ENCODE measurements around the gene MAP3K7. TPM values are rescaled to one million over a fixed set of nuclear protein-coding genes. Genes with fewer than 3 reads are reported as not detected.

The MAP3K7 gene
- total and polyA plus RNA-seq, 2 of the 4 experiments (the other 2 are of a cell fraction), result 26.5 to 29.9 TPM

DNA sequence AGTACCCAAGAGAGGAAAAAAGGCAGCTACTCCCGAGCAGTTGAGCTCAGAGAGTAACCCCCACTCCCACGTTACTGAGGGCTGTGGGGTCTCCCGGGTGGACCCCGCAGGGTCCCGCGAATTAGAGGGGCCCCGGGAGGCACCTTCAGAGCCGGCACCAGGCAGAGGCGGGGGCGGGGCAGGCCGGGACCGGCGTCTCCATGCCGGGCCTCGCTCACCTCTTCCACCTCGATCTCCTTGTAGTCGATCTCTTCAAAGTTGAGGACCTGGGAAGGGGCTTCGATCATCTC, 381 bp downstream of the MAP3K7 start:
- Histone ChIP-seq H4K91ac (ENCODE audit: insufficient read depth, low read depth, low read length) (peak overlapping the region; percentile 25; the same call in 1 of the 2 replicates), H3K14ac (replicated peaks; ENCODE audit: low read depth, low read length) (peak overlapping the region; percentile 84), H3K4me1 (ENCODE audit: control insufficient read depth, insufficient read depth, low read length) (peaks cover 6% of the 10 kb centered on the region), H3K36me3 (ENCODE audit: control insufficient read depth, insufficient read depth, low read length) (no peaks in the 10 kb centered on the region), H4K20me1 (ENCODE audit: insufficient read depth, low read length) (peaks cover 28% of the 10 kb centered on the region; the same call in 1 of the 2 replicates), H3K18ac (ENCODE audit: low read depth, low read length) (no peak overlapping the region), H4K8ac (ENCODE audit: low read depth in 2 of 2, low read length in 2 of 2) (peak overlapping the region in 1 of 2 experiments; percentile 53; a peak in 3 of 4 replicates), H3K79me1 (ENCODE audit: low read depth in 1 of 2, low read length in 2 of 2) (peaks cover 0 to 21% of the 10 kb centered on the region in 2 experiments; a peak in 2 of 4 replicates), H3K4me3 (ENCODE audit: insufficient read depth, low read depth, low read length) (peak overlapping the region; percentile 92), H3K4ac (ENCODE audit: low read depth, low read length) (peak overlapping the region; percentile 74), H3K4me2 (ENCODE audit: low read depth, low read length) (peak overlapping the region; percentile 82; the same call in 1 of the 2 replicates), H2BK5ac (ENCODE audit: low read depth, low read length, poor library complexity, severe bottlenecking) (peak overlapping the region; percentile 57), H3K27me3 (ENCODE audit: control insufficient read depth, insufficient read depth, low read length) (no peaks in the 10 kb centered on the region), H3K27ac (ENCODE audit: insufficient read depth, low read length) (peak overlapping the region; percentile 38), H3K23ac (ENCODE audit: low read depth, low read length) (peak overlapping the region; percentile 97), H2BK20ac (ENCODE audit: low read depth, low read length) (no peak overlapping the region), H3K9me1 (ENCODE audit: insufficient read depth, low read length) (no peaks in the 10 kb centered on the region), H2AK5ac (ENCODE audit: low read depth, low read length) (0 out of 2 replicates have a peak overlapping the region, but pooled peaks have one; percentile 53), H2BK120ac (ENCODE audit: low read depth, low read length) (no peak overlapping the region; the same call in 1 of the 2 replicates), H2AK9ac (replicated peaks; ENCODE audit: low read depth, low read length, poor library complexity) (peak overlapping the region; percentile 98), H2AFZ (replicated peaks; ENCODE audit: low read length, poor library complexity) (peak overlapping the region; percentile 95), H3K9ac (ENCODE audit: low read depth, low read length) (peak overlapping the region; percentile 37), H4K5ac (ENCODE audit: low read depth, low read length) (peak overlapping the region; percentile 78; the same call in 1 of the 2 replicates), H3K56ac (ENCODE audit: extremely low read depth, insufficient read depth, low read length) (peak overlapping the region; percentile 35), H2BK15ac (ENCODE audit: low read depth, low read length) (no peak overlapping the region), H3K9me3 (ENCODE audit: control insufficient read depth, insufficient read depth, low read length) (no peaks in the 10 kb centered on the region)
- intact Hi-C loops (cut with micrococcal nuclease) (no loop called here), dilution Hi-C loops (cut with HindIII; ENCODE audit: low sequenced_read_pairs, unreplicated experiment) (no loop called here), in situ Hi-C loops (cut with MboI; ENCODE audit: low sequenced_read_pairs) (no loop called here)
- CTCF ChIA-PET, result no interaction called here
- no peak for TF ChIP-seq RFX5 (IDR thresholded peaks at IDR 0.05; ENCODE audit: low read depth, low read length)
- TF ChIP-seq MAZ (IDR thresholded peaks at IDR 0.05; ENCODE audit: borderline replicate concordance, low read depth, low read length), result no peak
- no peak for TF ChIP-seq RCOR1 (IDR thresholded peaks at IDR 0.05; ENCODE audit: insufficient replicate concordance, low read length)
- TF ChIP-seq, protein P1, sequence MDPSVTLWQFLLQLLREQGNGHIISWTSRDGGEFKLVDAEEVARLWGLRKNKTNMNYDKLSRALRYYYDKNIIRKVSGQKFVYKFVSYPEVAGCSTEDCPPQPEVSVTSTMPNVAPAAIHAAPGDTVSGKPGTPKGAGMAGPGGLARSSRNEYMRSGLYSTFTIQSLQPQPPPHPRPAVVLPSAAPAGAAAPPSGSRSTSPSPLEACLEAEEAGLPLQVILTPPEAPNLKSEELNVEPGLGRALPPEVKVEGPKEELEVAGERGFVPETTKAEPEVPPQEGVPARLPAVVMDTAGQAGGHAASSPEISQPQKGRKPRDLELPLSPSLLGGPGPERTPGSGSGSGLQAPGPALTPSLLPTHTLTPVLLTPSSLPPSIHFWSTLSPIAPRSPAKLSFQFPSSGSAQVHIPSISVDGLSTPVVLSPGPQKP (IDR thresholded peaks at IDR 0.05; ENCODE audit: borderline replicate concordance, low read depth, low read length), result no peak
- no peak for TF ChIP-seq POLR2A (IDR thresholded peaks at IDR 0.05; ENCODE audit: low read depth, low read length)
- no peak for TF ChIP-seq MAFK (IDR thresholded peaks at IDR 0.05; ENCODE audit: low read depth, low read length)
- no peak for TF ChIP-seq CTCF (conservative IDR thresholded peaks at IDR 0.05; ENCODE audit: low read depth, low read length)
- TF ChIP-seq RAD21 (IDR thresholded peaks at IDR 0.05; ENCODE audit: low read length), result no peak
- TF ChIP-seq NFE2L2 (IDR thresholded peaks at IDR 0.05; ENCODE audit: low read depth, low read length), result no peak
- TF ChIP-seq USF2 (IDR thresholded peaks at IDR 0.05; ENCODE audit: low read depth, low read length), result no peak
- no peak for TF ChIP-seq FOS (IDR thresholded peaks at IDR 0.05; ENCODE audit: low read depth, low read length)
- TF ChIP-seq BHLHE40 (IDR thresholded peaks at IDR 0.05; ENCODE audit: low read depth, low read length), result no peak
- TF ChIP-seq SMC3 (IDR thresholded peaks at IDR 0.05; ENCODE audit: low read depth, low read length), result no peak
- TF ChIP-seq MXI1 (IDR thresholded peaks at IDR 0.05; ENCODE audit: borderline replicate concordance, low read depth, low read length), result no peak
- no peak for TF ChIP-seq CHD1 (IDR thresholded peaks at IDR 0.05; ENCODE audit: low read depth, low read length)
- no CpG with 5 or more reads among the region's 18 CpGs for WGBS, 2 experiments (ENCODE audit: extremely low coverage in 2 of 2, insufficient read length in 1 of 2)
- DNase-seq, result no peak
- ATAC-seq (ENCODE audit: low read depth), result peak; percentile 47
- BruUV-seq (replicated peaks), result no TSS peak
- POLR2A ChIA-PET (ENCODE audit: unreplicated experiment), result no interaction called here
